ENCODE measurements around the gene CD177.
"Not testable (repeated sequence)": the region's sequence is repeated elsewhere in the genome, so short reads cannot be mapped to it uniquely, and the experiment has no call there.

DNA sequence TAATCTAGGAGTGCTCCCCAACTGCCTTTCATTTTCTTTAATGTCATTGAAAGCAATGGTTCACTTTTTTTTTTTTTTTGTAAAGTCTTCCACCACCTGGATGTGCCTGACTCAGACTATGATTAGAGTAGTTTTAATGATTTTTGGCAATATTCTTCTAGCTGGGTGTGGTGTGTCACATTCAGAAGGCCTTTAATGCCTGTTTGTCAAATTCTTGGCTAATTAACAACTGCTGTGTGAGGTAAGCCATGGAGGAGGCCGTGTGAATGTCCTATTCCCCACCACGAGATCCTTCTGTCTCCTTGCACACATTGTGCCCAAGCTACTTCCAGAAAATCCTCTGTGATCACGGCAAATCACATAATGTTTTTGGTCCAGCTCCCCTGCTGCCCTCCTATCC lies 30.3 kb downstream of the CD177 start:
- not testable (repeated sequence) for TF ChIP-seq POLR2A (conservative IDR thresholded peaks at IDR 0.05); HCFC1 (IDR thresholded peaks at IDR 0.05; ENCODE audit: low read depth, low read length); MCM3 (IDR thresholded peaks at IDR 0.05)
- TF ChIP-seq, protein P1, sequence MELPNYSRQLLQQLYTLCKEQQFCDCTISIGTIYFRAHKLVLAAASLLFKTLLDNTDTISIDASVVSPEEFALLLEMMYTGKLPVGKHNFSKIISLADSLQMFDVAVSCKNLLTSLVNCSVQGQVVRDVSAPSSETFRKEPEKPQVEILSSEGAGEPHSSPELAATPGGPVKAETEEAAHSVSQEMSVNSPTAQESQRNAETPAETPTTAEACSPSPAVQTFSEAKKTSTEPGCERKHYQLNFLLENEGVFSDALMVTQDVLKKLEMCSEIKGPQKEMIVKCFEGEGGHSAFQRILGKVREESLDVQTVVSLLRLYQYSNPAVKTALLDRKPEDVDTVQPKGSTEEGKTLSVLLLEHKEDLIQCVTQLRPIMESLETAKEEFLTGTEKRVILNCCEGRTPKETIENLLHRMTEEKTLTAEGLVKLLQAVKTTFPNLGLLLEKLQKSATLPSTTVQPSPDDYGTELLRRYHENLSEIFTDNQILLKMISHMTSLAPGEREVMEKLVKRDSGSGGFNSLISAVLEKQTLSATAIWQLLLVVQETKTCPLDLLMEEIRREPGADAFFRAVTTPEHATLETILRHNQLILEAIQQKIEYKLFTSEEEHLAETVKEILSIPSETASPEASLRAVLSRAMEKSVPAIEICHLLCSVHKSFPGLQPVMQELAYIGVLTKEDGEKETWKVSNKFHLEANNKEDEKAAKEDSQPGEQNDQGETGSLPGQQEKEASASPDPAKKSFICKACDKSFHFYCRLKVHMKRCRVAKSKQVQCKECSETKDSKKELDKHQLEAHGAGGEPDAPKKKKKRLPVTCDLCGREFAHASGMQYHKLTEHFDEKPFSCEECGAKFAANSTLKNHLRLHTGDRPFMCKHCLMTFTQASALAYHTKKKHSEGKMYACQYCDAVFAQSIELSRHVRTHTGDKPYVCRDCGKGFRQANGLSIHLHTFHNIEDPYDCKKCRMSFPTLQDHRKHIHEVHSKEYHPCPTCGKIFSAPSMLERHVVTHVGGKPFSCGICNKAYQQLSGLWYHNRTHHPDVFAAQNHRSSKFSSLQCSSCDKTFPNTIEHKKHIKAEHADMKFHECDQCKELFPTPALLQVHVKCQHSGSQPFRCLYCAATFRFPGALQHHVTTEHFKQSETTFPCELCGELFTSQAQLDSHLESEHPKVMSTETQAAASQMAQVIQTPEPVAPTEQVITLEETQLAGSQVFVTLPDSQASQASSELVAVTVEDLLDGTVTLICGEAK (IDR thresholded peaks at IDR 0.05), result not testable (repeated sequence)
- TF ChIP-seq, protein P1 (CRISPR knock-in tag; IDR thresholded peaks at IDR 0.05), result not testable (repeated sequence)
